Muscle of leg (tissue), 11 donors: ENCODE measurements around the gene PPP1R12A. TPM values are rescaled to one million over a fixed set of nuclear protein-coding genes. Genes with fewer than 3 reads are reported as not detected.
"Not testable (repeated sequence)": the region's sequence is repeated elsewhere in the genome, so short reads cannot be mapped to it uniquely, and the experiment has no call there.

Experiments used
- DNase-seq: peaks from one replicate; pipeline ENCODE4 v3.0.0; 2013
- H3K27ac ChIP-seq: one replicate; pipeline ENCODE4 v1.5.1; 2013; ENCODE audit warnings: mild to moderate bottlenecking, low read length, control low read depth
- H3K27me3 ChIP-seq: one replicate; pipeline ENCODE4 v1.6.1; 2013; ENCODE audit warnings: low read length; ENCODE audit not compliant: control insufficient read depth, insufficient read depth
- H3K36me3 ChIP-seq: one replicate; pipeline ENCODE4 v1.6.1; 2013; ENCODE audit warnings: low read length; ENCODE audit not compliant: control insufficient read depth, insufficient read depth
- H3K4me1 ChIP-seq: one replicate; pipeline ENCODE4 v1.6.1; 2013; ENCODE audit warnings: low read length; ENCODE audit not compliant: control insufficient read depth, insufficient read depth
- H3K4me3 ChIP-seq: one replicate; pipeline ENCODE4 v1.5.1; 2013; ENCODE audit warnings: low read length, control low read depth
- H3K9me3 ChIP-seq: replicated peaks from 2 replicates; pipeline ENCODE4 v1.6.1; 2013; ENCODE audit warnings: low read depth, low read length; ENCODE audit not compliant: control insufficient read depth
- WGBS: methylation state at CpG from one replicate; pipeline ENCODE4 v1.1.5; 2013; ENCODE audit warnings: missing lambda C conversion rate; ENCODE audit not compliant: insufficient coverage; 5-methylcytosine and 5-hydroxymethylcytosine counted together
- polyA plus RNA-seq, 8 donors: library from polyadenylated mRNA; unstranded; fragments of 120-200 nt; gene quantifications; one replicate each; pipeline versions ENCODE4 v1.2.1 to v1.2.3, GENCODE V29; 2013; ENCODE audit warnings: inconsistent platforms in 1 of 8, low replicate concordance in 1 of 8; ENCODE audit not compliant: insufficient read length in 8 of 8, insufficient read depth in 1 of 8
- total RNA-seq: library from RNA; stranded (reverse); fragments of 120-200 nt; gene quantifications from one replicate; pipeline ENCODE4 v1.2.4, GENCODE V29; 2013

The PPP1R12A gene
- total and polyA plus RNA-seq, 9 donors: 38.4 to 91.6 (median 59.6) TPM

- Histone ChIP-seq H3K36me3 (no peaks in the 10 kb centered on the region), H3K4me3 (no peak overlapping the region), H3K9me3 (no peaks in the 10 kb centered on the region), H3K27ac (no peak overlapping the region), H3K27me3 (no peaks in the 10 kb centered on the region), H3K4me1 (no peaks in the 10 kb centered on the region)
- WGBS: no CpG with 5 or more reads among the region's 1 CpG
- no peak for DNase-seq
Measured at GRCh38 chr12:79883216-79883615, 51.7 kb downstream of the PPP1R12A start.

GRCh38 chr12:79881351-79881750 lies 53.5 kb downstream of the PPP1R12A start:
- 80% methylated on average over 2 of the region's 2 CpGs for WGBS
- H3K27me3 ChIP-seq: no peaks in the 10 kb centered on the region
- H3K4me3 ChIP-seq: no peak overlapping the region
- H3K9me3 ChIP-seq: no peaks in the 10 kb centered on the region
- no peak overlapping the region for H3K27ac ChIP-seq
- no peak for DNase-seq
- no peaks in the 10 kb centered on the region for H3K36me3 ChIP-seq
- H3K4me1 ChIP-seq: no peaks in the 10 kb centered on the region

GRCh38 chr12:79878506-79878905 lies 56.4 kb downstream of the PPP1R12A start:
- not testable (repeated sequence) for H3K36me3 ChIP-seq, H3K9me3 ChIP-seq, H3K27me3 ChIP-seq, H3K27ac ChIP-seq, H3K4me3 ChIP-seq, DNase-seq, H3K4me1 ChIP-seq
- no CpG with 5 or more reads among the region's 4 CpGs for WGBS

GRCh38 chr12:79877246-79877645 lies 57.7 kb downstream of the PPP1R12A start:
- WGBS: 91% methylated on average over 5 of the region's 8 CpGs
- no peaks in the 10 kb centered on the region for H3K4me1 ChIP-seq

GRCh38 chr12:79874665-79875064 lies 60.2 kb downstream of the PPP1R12A start:
- H3K27ac ChIP-seq: no peak overlapping the region
- H3K4me1 ChIP-seq: no peaks in the 10 kb centered on the region

More at GRCh38 chr12:79877246-79877645, 57.7 kb downstream of the PPP1R12A start:
- no peak for DNase-seq
- H3K9me3 ChIP-seq: no peaks in the 10 kb centered on the region
- H3K27me3 ChIP-seq: no peaks in the 10 kb centered on the region
- no peaks in the 10 kb centered on the region for H3K36me3 ChIP-seq
- no peak overlapping the region for H3K4me3 ChIP-seq
- no peak overlapping the region for H3K27ac ChIP-seq

GRCh38 chr12:79873201-79873600 lies 61.7 kb downstream of the PPP1R12A start:
- Histone ChIP-seq H3K9me3 (no peaks in the 10 kb centered on the region), H3K27me3 (no peaks in the 10 kb centered on the region), H3K4me3 (no peak overlapping the region), H3K4me1 (no peaks in the 10 kb centered on the region), H3K27ac (no peak overlapping the region), H3K36me3 (peaks cover 4% of the 10 kb centered on the region)
- DNase-seq: no peak
- no CpG with 5 or more reads among the region's 2 CpGs for WGBS

More at GRCh38 chr12:79874665-79875064, 60.2 kb downstream of the PPP1R12A start:
- H3K4me3 ChIP-seq: no peak overlapping the region
- no peaks in the 10 kb centered on the region for H3K9me3 ChIP-seq
- H3K36me3 ChIP-seq: no peaks in the 10 kb centered on the region
- no peak for DNase-seq
- no peaks in the 10 kb centered on the region for H3K27me3 ChIP-seq

GRCh38 chr12:79871621-79872020 lies 63.3 kb downstream of the PPP1R12A start:
- Histone ChIP-seq H3K36me3 (peaks cover 10% of the 10 kb centered on the region), H3K4me3 (no peak overlapping the region), H3K27ac (no peak overlapping the region), H3K9me3 (no peaks in the 10 kb centered on the region), H3K4me1 (no peaks in the 10 kb centered on the region), H3K27me3 (no peaks in the 10 kb centered on the region)
- 80% methylated on average over 1 of the region's 7 CpGs for WGBS
- DNase-seq: peak; percentile 54

- DNase-seq: no peak
- Histone ChIP-seq H3K4me3 (no peak overlapping the region), H3K4me1 (no peaks in the 10 kb centered on the region), H3K27me3 (no peaks in the 10 kb centered on the region), H3K27ac (no peak overlapping the region), H3K36me3 (peaks cover 10% of the 10 kb centered on the region), H3K9me3 (no peaks in the 10 kb centered on the region)
Measured at GRCh38 chr12:79870916-79871315, 64.0 kb downstream of the PPP1R12A start.

- no peak for DNase-seq
- H3K36me3 ChIP-seq: peaks cover 3% of the 10 kb centered on the region
- H3K4me3 ChIP-seq: no peak overlapping the region
- H3K9me3 ChIP-seq: peaks cover 3% of the 10 kb centered on the region
- H3K27ac ChIP-seq: no peak overlapping the region
- no peaks in the 10 kb centered on the region for H3K4me1 ChIP-seq
- WGBS: 95% methylated on average over 2 of the region's 8 CpGs
- no peaks in the 10 kb centered on the region for H3K27me3 ChIP-seq
Measured at GRCh38 chr12:79859646-79860045, 75.3 kb downstream of the PPP1R12A start.

- no CpG with 5 or more reads among the region's 1 CpG for WGBS
- Histone ChIP-seq H3K9me3 (peaks cover 4% of the 10 kb centered on the region), H3K4me1 (no peaks in the 10 kb centered on the region), H3K36me3 (peaks cover 3% of the 10 kb centered on the region), H3K27ac (no peak overlapping the region), H3K27me3 (no peaks in the 10 kb centered on the region), H3K4me3 (no peak overlapping the region)
- DNase-seq: no peak
Measured at GRCh38 chr12:79858518-79858917, 76.4 kb downstream of the PPP1R12A start.

GRCh38 chr12:79857675-79858074 lies 77.2 kb downstream of the PPP1R12A start:
- H3K4me1 ChIP-seq: no peaks in the 10 kb centered on the region
- H3K9me3 ChIP-seq: peaks cover 2% of the 10 kb centered on the region
- no peak overlapping the region for H3K27ac ChIP-seq
- no peak overlapping the region for H3K4me3 ChIP-seq
- WGBS: no CpG with 5 or more reads among the region's 2 CpGs
- peaks cover 3% of the 10 kb centered on the region for H3K36me3 ChIP-seq
- DNase-seq: no peak
- H3K27me3 ChIP-seq: no peaks in the 10 kb centered on the region
